Measurements from ENCODE around the gene CABLES1.
"Not testable (repeated sequence)": the region's sequence is repeated elsewhere in the genome, so short reads cannot be mapped to it uniquely, and the experiment has no call there.

The CABLES1 gene

GRCh38 chr18:23097016-23097415, 38.3 kb upstream of the CABLES1 start:
- H3K36me3 ChIP-seq (ENCODE audit: control insufficient read depth in 1 of 2, insufficient read depth in 2 of 2, low read length in 2 of 2); H3K4me3 ChIP-seq (ENCODE audit: low read depth in 1 of 2, low read length in 2 of 2); H3K4me1 ChIP-seq (ENCODE audit: control insufficient read depth in 1 of 2, insufficient read depth in 2 of 2, low read length in 2 of 2); H3K27ac ChIP-seq (ENCODE audit: low read depth, low read length); H3K9me3 ChIP-seq (ENCODE audit: control insufficient read depth in 1 of 2, low read length in 2 of 2); H3K9ac ChIP-seq (ENCODE audit: low read depth in 1 of 2, low read length in 2 of 2); H3K27me3 ChIP-seq (ENCODE audit: control insufficient read depth in 1 of 2, insufficient read depth in 2 of 2, low read length in 2 of 2): not testable (repeated sequence)

GRCh38 chr18:23099621-23100020, 35.7 kb upstream of the CABLES1 start:
- Histone ChIP-seq H3K27me3 (ENCODE audit: control insufficient read depth in 1 of 2, insufficient read depth in 2 of 2, low read length in 2 of 2) (no peaks in the 10 kb centered on the region), H3K9ac (ENCODE audit: low read depth in 1 of 2, low read length in 2 of 2) (no peak overlapping the region), H3K27ac (ENCODE audit: low read depth, low read length) (no peak overlapping the region), H3K9me3 (ENCODE audit: control insufficient read depth in 1 of 2, low read length in 2 of 2) (no peaks in the 10 kb centered on the region), H3K36me3 (ENCODE audit: control insufficient read depth in 1 of 2, insufficient read depth in 2 of 2, low read length in 2 of 2) (no peaks in the 10 kb centered on the region), H3K4me1 (ENCODE audit: control insufficient read depth in 1 of 2, insufficient read depth in 2 of 2, low read length in 2 of 2) (peaks cover 6% of the 10 kb centered on the region in 2 donors), H3K4me3 (ENCODE audit: low read depth in 1 of 2, low read length in 2 of 2) (no peak overlapping the region)

DNA sequence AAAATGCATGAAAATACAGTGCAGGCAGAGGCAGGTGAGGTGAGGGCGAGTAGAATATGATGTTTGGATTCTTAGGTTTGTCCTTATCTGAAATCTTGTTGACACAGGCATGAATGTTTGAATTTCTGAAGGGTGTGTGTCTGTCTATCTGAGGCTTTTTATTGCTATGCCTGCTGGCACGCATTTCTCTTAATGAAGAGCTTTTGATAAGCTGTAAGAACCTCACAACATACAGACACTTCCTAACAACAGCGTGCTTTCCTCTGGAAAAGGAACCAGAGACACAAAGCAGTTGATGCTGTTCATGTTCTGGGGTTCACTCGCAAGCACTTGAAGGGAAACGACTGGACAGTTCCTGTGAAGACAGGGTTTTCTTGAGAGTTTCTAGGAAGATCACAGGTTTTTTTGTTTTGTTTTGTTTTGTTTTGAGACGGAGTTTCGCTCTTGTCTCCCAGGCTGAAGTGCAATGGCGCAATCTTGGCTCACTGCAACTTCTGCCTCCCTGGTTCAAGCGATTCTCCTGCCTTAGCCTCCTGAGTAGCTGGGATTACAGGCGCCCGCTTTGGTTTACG, 33.3 kb upstream of the CABLES1 start:
- H3K4me3 ChIP-seq (ENCODE audit: low read depth in 1 of 2, low read length in 2 of 2): peak overlapping the region; percentile 22 to 35
- no peak overlapping the region for H3K27ac ChIP-seq (ENCODE audit: low read depth, low read length)
- no peaks in the 10 kb centered on the region for H3K27me3 ChIP-seq (ENCODE audit: control insufficient read depth in 1 of 2, insufficient read depth in 2 of 2, low read length in 2 of 2)
- peaks cover 18 to 19% of the 10 kb centered on the region in 2 donors for H3K4me1 ChIP-seq (ENCODE audit: control insufficient read depth in 1 of 2, insufficient read depth in 2 of 2, low read length in 2 of 2)
- no peaks in the 10 kb centered on the region for H3K36me3 ChIP-seq (ENCODE audit: control insufficient read depth in 1 of 2, insufficient read depth in 2 of 2, low read length in 2 of 2)
- H3K9me3 ChIP-seq (ENCODE audit: control insufficient read depth in 1 of 2, low read length in 2 of 2): no peaks in the 10 kb centered on the region
- no peak overlapping the region for H3K9ac ChIP-seq (ENCODE audit: low read depth in 1 of 2, low read length in 2 of 2)

GRCh38 chr18:23102493-23103261, 32.6 kb upstream of the CABLES1 start:
- H3K27me3 ChIP-seq (ENCODE audit: control insufficient read depth in 1 of 2, insufficient read depth in 2 of 2, low read length in 2 of 2): no peaks in the 10 kb centered on the region
- peaks cover 18 to 19% of the 10 kb centered on the region in 2 donors for H3K4me1 ChIP-seq (ENCODE audit: control insufficient read depth in 1 of 2, insufficient read depth in 2 of 2, low read length in 2 of 2)
- H3K36me3 ChIP-seq (ENCODE audit: control insufficient read depth in 1 of 2, insufficient read depth in 2 of 2, low read length in 2 of 2): no peaks in the 10 kb centered on the region
- H3K4me3 ChIP-seq (ENCODE audit: low read depth in 1 of 2, low read length in 2 of 2): no peak overlapping the region
- no peaks in the 10 kb centered on the region for H3K9me3 ChIP-seq (ENCODE audit: control insufficient read depth in 1 of 2, low read length in 2 of 2)
- H3K9ac ChIP-seq (ENCODE audit: low read depth in 1 of 2, low read length in 2 of 2): no peak overlapping the region
- no peak overlapping the region for H3K27ac ChIP-seq (ENCODE audit: low read depth, low read length)

- Histone ChIP-seq H3K36me3 (ENCODE audit: control insufficient read depth in 1 of 2, insufficient read depth in 2 of 2, low read length in 2 of 2) (no peaks in the 10 kb centered on the region), H3K27me3 (ENCODE audit: control insufficient read depth in 1 of 2, insufficient read depth in 2 of 2, low read length in 2 of 2) (no peaks in the 10 kb centered on the region), H3K4me1 (ENCODE audit: control insufficient read depth in 1 of 2, insufficient read depth in 2 of 2, low read length in 2 of 2) (peaks cover 18 to 19% of the 10 kb centered on the region in 2 donors), H3K9ac (ENCODE audit: low read depth in 1 of 2, low read length in 2 of 2) (no peak overlapping the region), H3K9me3 (ENCODE audit: control insufficient read depth in 1 of 2, low read length in 2 of 2) (no peaks in the 10 kb centered on the region), H3K27ac (ENCODE audit: low read depth, low read length) (no peak overlapping the region), H3K4me3 (ENCODE audit: low read depth in 1 of 2, low read length in 2 of 2) (no peak overlapping the region)
Observed at GRCh38 chr18:23103449-23103848, 31.8 kb upstream of the CABLES1 start.

- H3K4me3 ChIP-seq (ENCODE audit: low read depth in 1 of 2, low read length in 2 of 2): no peak overlapping the region
- H3K36me3 ChIP-seq (ENCODE audit: control insufficient read depth in 1 of 2, insufficient read depth in 2 of 2, low read length in 2 of 2): no peaks in the 10 kb centered on the region
- H3K4me1 ChIP-seq (ENCODE audit: control insufficient read depth in 1 of 2, insufficient read depth in 2 of 2, low read length in 2 of 2): peaks cover 13 to 15% of the 10 kb centered on the region in 2 donors
- no peak overlapping the region for H3K27ac ChIP-seq (ENCODE audit: low read depth, low read length)
- H3K9ac ChIP-seq (ENCODE audit: low read depth in 1 of 2, low read length in 2 of 2): no peak overlapping the region
- H3K9me3 ChIP-seq (ENCODE audit: control insufficient read depth in 1 of 2, low read length in 2 of 2): no peaks in the 10 kb centered on the region
- no peaks in the 10 kb centered on the region for H3K27me3 ChIP-seq (ENCODE audit: control insufficient read depth in 1 of 2, insufficient read depth in 2 of 2, low read length in 2 of 2)
Observed at GRCh38 chr18:23105030-23105429, 30.3 kb upstream of the CABLES1 start.

- Histone ChIP-seq H3K9me3 (ENCODE audit: control insufficient read depth in 1 of 2, low read length in 2 of 2) (no peaks in the 10 kb centered on the region), H3K27me3 (ENCODE audit: control insufficient read depth in 1 of 2, insufficient read depth in 2 of 2, low read length in 2 of 2) (no peaks in the 10 kb centered on the region), H3K27ac (ENCODE audit: low read depth, low read length) (no peak overlapping the region), H3K36me3 (ENCODE audit: control insufficient read depth in 1 of 2, insufficient read depth in 2 of 2, low read length in 2 of 2) (no peaks in the 10 kb centered on the region), H3K4me1 (ENCODE audit: control insufficient read depth in 1 of 2, insufficient read depth in 2 of 2, low read length in 2 of 2) (peaks cover 13% of the 10 kb centered on the region in 2 donors), H3K4me3 (ENCODE audit: low read depth in 1 of 2, low read length in 2 of 2) (no peak overlapping the region), H3K9ac (ENCODE audit: low read depth in 1 of 2, low read length in 2 of 2) (no peak overlapping the region)
Observed at GRCh38 chr18:23105581-23106219, 29.6 kb upstream of the CABLES1 start.

GRCh38 chr18:23106575-23106974, 28.7 kb upstream of the CABLES1 start:
- Histone ChIP-seq H3K4me3 (ENCODE audit: low read depth in 1 of 2, low read length in 2 of 2) (no peak overlapping the region), H3K27me3 (ENCODE audit: control insufficient read depth in 1 of 2, insufficient read depth in 2 of 2, low read length in 2 of 2) (no peaks in the 10 kb centered on the region), H3K9me3 (ENCODE audit: control insufficient read depth in 1 of 2, low read length in 2 of 2) (no peaks in the 10 kb centered on the region), H3K36me3 (ENCODE audit: control insufficient read depth in 1 of 2, insufficient read depth in 2 of 2, low read length in 2 of 2) (no peaks in the 10 kb centered on the region), H3K27ac (ENCODE audit: low read depth, low read length) (no peak overlapping the region), H3K4me1 (ENCODE audit: control insufficient read depth in 1 of 2, insufficient read depth in 2 of 2, low read length in 2 of 2) (peaks cover 13% of the 10 kb centered on the region in 2 donors), H3K9ac (ENCODE audit: low read depth in 1 of 2, low read length in 2 of 2) (no peak overlapping the region)

GRCh38 chr18:23107718-23108117, 27.6 kb upstream of the CABLES1 start:
- no peak overlapping the region for H3K4me3 ChIP-seq (ENCODE audit: low read depth in 1 of 2, low read length in 2 of 2)
- peaks cover 13% of the 10 kb centered on the region in 2 donors for H3K4me1 ChIP-seq (ENCODE audit: control insufficient read depth in 1 of 2, insufficient read depth in 2 of 2, low read length in 2 of 2)
- H3K9me3 ChIP-seq (ENCODE audit: control insufficient read depth in 1 of 2, low read length in 2 of 2): peaks cover 0 to 5% of the 10 kb centered on the region in 2 donors
- no peaks in the 10 kb centered on the region for H3K36me3 ChIP-seq (ENCODE audit: control insufficient read depth in 1 of 2, insufficient read depth in 2 of 2, low read length in 2 of 2)
- no peak overlapping the region for H3K27ac ChIP-seq (ENCODE audit: low read depth, low read length)
- H3K27me3 ChIP-seq (ENCODE audit: control insufficient read depth in 1 of 2, insufficient read depth in 2 of 2, low read length in 2 of 2): no peaks in the 10 kb centered on the region
- no peak overlapping the region for H3K9ac ChIP-seq (ENCODE audit: low read depth in 1 of 2, low read length in 2 of 2)

DNA sequence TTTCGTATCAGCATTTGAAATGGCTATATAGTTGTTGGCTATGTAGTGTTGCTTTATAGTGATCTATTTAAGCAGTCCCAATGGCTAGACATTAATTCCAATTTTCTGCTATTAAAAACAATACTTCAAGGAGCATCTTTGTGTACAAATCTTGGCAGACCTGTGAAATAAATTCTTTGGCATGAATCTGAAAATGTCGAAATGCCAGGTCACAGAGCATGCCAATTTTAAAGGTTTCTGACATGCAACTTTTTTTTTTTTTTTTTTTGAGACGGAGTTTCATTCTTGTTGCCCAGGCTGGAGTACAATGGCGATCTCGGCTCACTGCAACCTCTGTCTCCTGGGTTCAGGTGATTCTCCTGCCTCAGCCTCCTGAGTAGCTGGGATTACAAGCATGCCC, 26.8 kb upstream of the CABLES1 start:
- Histone ChIP-seq H3K4me3 (ENCODE audit: low read depth in 1 of 2, low read length in 2 of 2) (no peak overlapping the region), H3K27ac (ENCODE audit: low read depth, low read length) (no peak overlapping the region), H3K27me3 (ENCODE audit: control insufficient read depth in 1 of 2, insufficient read depth in 2 of 2, low read length in 2 of 2) (no peaks in the 10 kb centered on the region), H3K9me3 (ENCODE audit: control insufficient read depth in 1 of 2, low read length in 2 of 2) (peaks cover 0 to 7% of the 10 kb centered on the region in 2 donors), H3K36me3 (ENCODE audit: control insufficient read depth in 1 of 2, insufficient read depth in 2 of 2, low read length in 2 of 2) (no peaks in the 10 kb centered on the region), H3K9ac (ENCODE audit: low read depth in 1 of 2, low read length in 2 of 2) (no peak overlapping the region), H3K4me1 (ENCODE audit: control insufficient read depth in 1 of 2, insufficient read depth in 2 of 2, low read length in 2 of 2) (peaks cover 13% of the 10 kb centered on the region in 2 donors)
